Mucosa of stomach (tissue), 1 donor: ENCODE results near the gene ERICH4.
"Not testable (repeated sequence)": the region's sequence is repeated elsewhere in the genome, so short reads cannot be mapped to it uniquely, and the experiment has no call there.

ENCODE experiments used
- H3K27me3 ChIP-seq: one replicate; pipeline ENCODE4 v1.7.0; 2013; ENCODE audit warnings: mild to moderate bottlenecking, low read length; ENCODE audit not compliant: control insufficient read depth, insufficient read depth
- H3K36me3 ChIP-seq: one replicate; pipeline ENCODE4 v1.7.0; 2013; ENCODE audit warnings: low read length; ENCODE audit not compliant: control insufficient read depth, insufficient read depth
- H3K4me1 ChIP-seq: one replicate; pipeline ENCODE4 v1.7.0; 2013; ENCODE audit warnings: mild to moderate bottlenecking, low read length; ENCODE audit not compliant: control insufficient read depth, insufficient read depth
- H3K4me3 ChIP-seq: one replicate; pipeline ENCODE4 v1.7.0; 2013; ENCODE audit warnings: low read length
- H3K9ac ChIP-seq: one replicate; pipeline ENCODE4 v1.7.0; 2013; ENCODE audit warnings: mild to moderate bottlenecking, low read length, moderate library complexity
- H3K9me3 ChIP-seq: one replicate; pipeline ENCODE4 v1.7.0; 2013; ENCODE audit warnings: mild to moderate bottlenecking, low read length, moderate library complexity; ENCODE audit not compliant: control insufficient read depth
- donor health status: Pancreatic carcinoma.

ERICH4 gene

DNA sequence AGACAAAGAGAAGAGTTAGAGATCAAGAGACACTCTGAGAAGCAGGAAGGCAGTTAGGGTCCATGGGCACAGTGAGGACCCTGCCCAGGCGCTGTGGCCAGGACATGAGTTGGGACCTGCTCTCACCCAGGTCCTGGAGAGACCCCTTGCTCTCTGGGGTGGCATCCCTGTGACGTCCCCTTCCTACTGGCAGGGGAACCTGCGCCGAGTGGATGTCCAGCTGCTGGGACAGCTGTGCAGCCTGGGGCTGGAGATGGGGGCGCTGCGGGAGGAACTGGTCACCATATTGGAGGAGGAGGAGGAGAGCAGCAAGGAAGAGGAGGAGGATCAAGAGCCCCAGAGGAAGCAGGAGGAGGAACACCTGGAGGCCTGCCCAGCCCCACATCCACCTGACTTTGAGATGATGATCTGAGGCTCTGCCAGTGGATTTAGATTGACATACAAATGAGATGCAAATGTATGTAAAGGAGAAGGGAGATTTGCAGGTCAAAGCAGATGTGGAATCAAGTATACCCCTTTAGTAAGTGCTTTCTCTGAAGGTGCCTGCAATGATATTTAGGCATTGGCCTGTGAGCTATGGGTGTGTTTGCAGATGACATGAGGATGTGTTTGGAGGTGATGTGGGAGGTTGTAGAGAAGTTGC, 978 bp downstream of the ERICH4 start:
- no peak overlapping the region for H3K9ac ChIP-seq
- no peak overlapping the region for H3K4me3 ChIP-seq
- H3K36me3 ChIP-seq, result no peaks in the 10 kb centered on the region
- no peaks in the 10 kb centered on the region for H3K9me3 ChIP-seq
- H3K4me1 ChIP-seq, result peaks cover 3% of the 10 kb centered on the region
- H3K27me3 ChIP-seq, result peaks cover 4% of the 10 kb centered on the region

GRCh38 chr19:41445575-41445974, 2.6 kb downstream of the ERICH4 start:
- Histone ChIP-seq H3K9ac (no peak overlapping the region), H3K36me3 (no peaks in the 10 kb centered on the region), H3K27me3 (peaks cover 4% of the 10 kb centered on the region), H3K9me3 (no peaks in the 10 kb centered on the region), H3K4me3 (no peak overlapping the region), H3K4me1 (no peaks in the 10 kb centered on the region)

DNA sequence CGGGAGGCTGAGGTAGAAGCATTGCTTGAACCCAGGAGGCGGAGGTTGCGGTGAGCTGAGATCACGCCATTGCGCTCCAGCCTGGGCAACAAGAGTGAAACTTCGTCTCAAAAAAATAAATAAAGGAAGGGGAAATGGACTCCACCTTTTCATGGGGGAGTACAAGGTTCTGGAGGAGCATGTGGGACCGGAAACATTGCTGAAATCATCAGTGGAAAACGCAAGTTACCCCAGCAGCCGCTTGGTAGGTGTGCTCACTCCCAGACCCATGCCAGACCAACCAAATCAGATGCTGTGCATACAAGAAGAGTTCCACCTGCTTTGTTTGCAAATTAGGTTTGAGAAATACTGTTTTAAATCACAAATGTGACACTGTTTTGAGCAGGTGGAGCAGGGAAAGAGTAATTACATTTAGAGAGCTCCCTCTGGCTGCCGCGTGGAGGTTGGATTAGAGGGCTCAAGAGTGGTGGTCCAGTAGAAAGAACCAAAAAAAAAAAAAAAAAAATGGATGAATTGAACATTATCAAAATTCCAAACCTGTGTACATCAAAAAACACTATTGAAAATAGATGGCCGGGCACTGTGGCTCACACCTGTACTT, 4.9 kb downstream of the ERICH4 start:
- Histone ChIP-seq H3K4me3 (no peak overlapping the region), H3K27me3 (peaks cover 4% of the 10 kb centered on the region), H3K36me3 (no peaks in the 10 kb centered on the region), H3K9ac (no peak overlapping the region), H3K9me3 (no peaks in the 10 kb centered on the region), H3K4me1 (no peaks in the 10 kb centered on the region)

- no peak overlapping the region for H3K9ac ChIP-seq
- H3K4me1 ChIP-seq, result no peaks in the 10 kb centered on the region
- no peaks in the 10 kb centered on the region for H3K27me3 ChIP-seq
- H3K9me3 ChIP-seq, result no peaks in the 10 kb centered on the region
- no peaks in the 10 kb centered on the region for H3K36me3 ChIP-seq
- H3K4me3 ChIP-seq, result no peak overlapping the region
These were observed 6.3 kb downstream of the ERICH4 start for GRCh38 chr19:41449079-41449864.

GRCh38 chr19:41449865-41450178, 6.9 kb downstream of the ERICH4 start:
- Histone ChIP-seq H3K4me1 (no peaks in the 10 kb centered on the region), H3K9me3 (no peaks in the 10 kb centered on the region), H3K36me3 (no peaks in the 10 kb centered on the region), H3K27me3 (no peaks in the 10 kb centered on the region), H3K9ac (no peak overlapping the region), H3K4me3 (no peak overlapping the region)

- no peaks in the 10 kb centered on the region for H3K36me3 ChIP-seq
- no peak overlapping the region for H3K9ac ChIP-seq
- H3K4me1 ChIP-seq, result no peaks in the 10 kb centered on the region
- peaks cover 3% of the 10 kb centered on the region for H3K27me3 ChIP-seq
- H3K4me3 ChIP-seq, result no peak overlapping the region
- H3K9me3 ChIP-seq, result no peaks in the 10 kb centered on the region
These were observed 9.8 kb downstream of the ERICH4 start for GRCh38 chr19:41452584-41453275.

- no peak overlapping the region for H3K9ac ChIP-seq
- H3K36me3 ChIP-seq, result no peaks in the 10 kb centered on the region
- H3K27me3 ChIP-seq, result peaks cover 7% of the 10 kb centered on the region
- no peaks in the 10 kb centered on the region for H3K9me3 ChIP-seq
- H3K4me1 ChIP-seq, result no peaks in the 10 kb centered on the region
- H3K4me3 ChIP-seq, result no peak overlapping the region
These were observed 13.0 kb downstream of the ERICH4 start for GRCh38 chr19:41455936-41456335.

DNA sequence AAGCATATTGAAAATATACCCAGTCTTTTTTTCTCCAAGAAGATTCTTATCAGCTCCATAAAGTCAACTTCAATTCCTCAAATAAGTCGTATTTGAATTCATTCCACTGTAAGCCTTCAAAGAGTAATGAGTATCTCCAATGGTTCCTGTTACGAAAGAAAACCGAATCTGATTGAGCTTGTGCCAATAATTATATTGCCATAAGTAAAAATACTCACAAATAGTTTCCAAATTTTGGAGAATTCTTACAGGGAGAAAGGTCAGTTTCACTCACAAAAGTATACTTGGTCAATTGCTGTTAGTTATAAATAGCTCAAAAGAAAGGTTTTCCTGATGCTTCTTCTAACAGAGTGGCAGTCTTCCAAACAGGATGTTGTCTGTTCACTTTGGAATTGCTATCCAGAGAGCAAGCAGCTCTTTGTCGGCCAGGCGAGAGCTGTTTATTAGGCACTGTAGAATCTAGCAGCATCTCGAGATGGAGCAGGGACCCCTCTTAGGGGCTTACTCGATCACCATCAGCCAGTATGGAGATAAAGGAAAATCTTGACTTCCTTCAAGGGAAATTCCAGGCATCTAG, 13.5 kb downstream of the ERICH4 start:
- Histone ChIP-seq H3K4me3 (no peak overlapping the region), H3K9me3 (no peaks in the 10 kb centered on the region), H3K9ac (no peak overlapping the region), H3K27me3 (peaks cover 7% of the 10 kb centered on the region), H3K4me1 (no peaks in the 10 kb centered on the region), H3K36me3 (no peaks in the 10 kb centered on the region)

GRCh38 chr19:41457241-41457640, 14.3 kb downstream of the ERICH4 start:
- no peaks in the 10 kb centered on the region for H3K4me1 ChIP-seq
- no peak overlapping the region for H3K4me3 ChIP-seq

DNA sequence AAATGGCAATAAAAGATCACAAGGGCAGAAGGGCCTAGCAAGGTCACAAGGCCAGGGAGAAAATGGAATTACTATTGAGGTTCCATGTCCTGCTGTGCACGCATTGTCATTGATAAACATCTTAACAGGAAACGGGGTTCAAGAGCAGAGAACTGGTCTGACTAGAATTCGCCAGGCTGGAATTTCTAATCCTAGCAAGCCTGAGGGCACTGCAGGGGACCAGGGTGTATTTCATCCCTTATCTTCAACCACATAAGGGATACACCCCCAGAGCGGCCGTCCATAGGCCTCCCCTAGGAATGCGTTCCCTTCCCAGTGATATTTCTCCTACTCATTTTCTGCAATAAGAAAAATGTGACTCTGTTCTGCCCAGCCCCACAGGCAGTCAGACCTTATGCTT, 19.5 kb downstream of the ERICH4 start:
- Histone ChIP-seq H3K27me3 (peaks cover 4% of the 10 kb centered on the region), H3K4me3 (no peak overlapping the region), H3K9ac (no peak overlapping the region), H3K36me3 (no peaks in the 10 kb centered on the region), H3K9me3 (no peaks in the 10 kb centered on the region), H3K4me1 (no peaks in the 10 kb centered on the region)

More at GRCh38 chr19:41457241-41457640, 14.3 kb downstream of the ERICH4 start:
- Histone ChIP-seq H3K36me3 (no peaks in the 10 kb centered on the region), H3K9ac (no peak overlapping the region), H3K27me3 (peaks cover 7% of the 10 kb centered on the region), H3K9me3 (no peaks in the 10 kb centered on the region)

GRCh38 chr19:41463257-41464256, 20.6 kb downstream of the ERICH4 start:
- not testable (repeated sequence) for H3K9me3 ChIP-seq, H3K4me3 ChIP-seq, H3K36me3 ChIP-seq, H3K9ac ChIP-seq, H3K27me3 ChIP-seq, H3K4me1 ChIP-seq
